Astrocyte of the spinal cord (primary cell): Measurements from ENCODE around the gene NINJ1.

Experiments used
- DNase-seq: peaks from one replicate; pipeline ENCODE4 v3.0.0; 2011; ENCODE audit warnings: low read depth, low spot score
- H3K4me3 ChIP-seq: 2 replicates; pipeline ENCODE4 v1.5.1; 2011; ENCODE audit warnings: low read depth, mild to moderate bottlenecking, low read length, moderate library complexity
- CTCF ChIP-seq: IDR thresholded peaks from 2 replicates; pipeline ENCODE4 v1.5.1; 2012; ENCODE audit warnings: low read depth, mild to moderate bottlenecking, low read length, inconsistent platforms
- in situ Hi-C: cut with HindIII; loops from 2 replicates; pipeline ENCODE4 v1.10.0; 2017; ENCODE audit warnings: low sequenced_read_pairs

NINJ1 gene

GRCh38 chr9:93132946-93133680, 938 bp downstream of the NINJ1 start:
- in situ Hi-C loops = no loop called here
- DNase-seq = no peak
- H3K4me3 ChIP-seq = peak overlapping the region; percentile 69
- TF ChIP-seq CTCF = no peak

- in situ Hi-C loops = no loop called here
- peak overlapping the region; percentile 69 for H3K4me3 ChIP-seq
- DNase-seq = peak; percentile 35
Observed at GRCh38 chr9:93132287-93132927, 1.6 kb downstream of the NINJ1 start.

GRCh38 chr9:93131599-93132286, 2.3 kb downstream of the NINJ1 start:
- in situ Hi-C loops = no loop called here
- DNase-seq = no peak
- no peak overlapping the region for H3K4me3 ChIP-seq
- no peak for TF ChIP-seq CTCF

More at GRCh38 chr9:93132287-93132927, 1.6 kb downstream of the NINJ1 start:
- TF ChIP-seq CTCF = no peak

DNA sequence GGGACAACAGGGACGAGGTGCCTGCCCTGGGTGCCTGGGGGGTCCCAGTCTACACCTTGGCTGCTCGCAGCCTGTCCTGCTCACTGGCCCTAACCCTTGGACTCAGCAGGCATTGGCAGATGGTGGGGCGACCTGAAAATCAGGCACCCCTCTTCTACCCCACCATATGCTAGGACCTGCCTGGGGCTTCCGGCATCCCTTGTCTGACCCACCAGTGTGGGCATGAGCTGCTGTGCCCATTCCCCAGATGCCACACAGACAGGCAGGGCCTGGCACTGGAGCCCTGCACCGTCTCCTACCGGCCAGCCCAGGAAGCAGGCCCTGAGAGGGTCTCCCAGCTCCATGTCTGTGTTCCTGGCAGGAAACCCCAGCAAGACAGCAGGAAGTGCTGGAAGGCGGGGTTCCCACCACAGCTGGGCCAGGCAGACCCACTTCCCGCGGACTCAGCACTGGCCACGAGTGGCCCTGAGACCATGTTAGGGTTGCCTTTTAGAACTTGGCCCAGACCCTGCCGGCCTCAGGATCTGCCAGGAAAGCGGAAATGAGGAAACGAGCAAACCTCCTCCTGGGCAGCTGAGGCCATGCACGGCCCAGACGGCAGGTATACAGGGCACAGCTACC, 3.1 kb downstream of the NINJ1 start:
- in situ Hi-C loops = no loop called here
- H3K4me3 ChIP-seq = no peak overlapping the region
- DNase-seq = no peak

DNA sequence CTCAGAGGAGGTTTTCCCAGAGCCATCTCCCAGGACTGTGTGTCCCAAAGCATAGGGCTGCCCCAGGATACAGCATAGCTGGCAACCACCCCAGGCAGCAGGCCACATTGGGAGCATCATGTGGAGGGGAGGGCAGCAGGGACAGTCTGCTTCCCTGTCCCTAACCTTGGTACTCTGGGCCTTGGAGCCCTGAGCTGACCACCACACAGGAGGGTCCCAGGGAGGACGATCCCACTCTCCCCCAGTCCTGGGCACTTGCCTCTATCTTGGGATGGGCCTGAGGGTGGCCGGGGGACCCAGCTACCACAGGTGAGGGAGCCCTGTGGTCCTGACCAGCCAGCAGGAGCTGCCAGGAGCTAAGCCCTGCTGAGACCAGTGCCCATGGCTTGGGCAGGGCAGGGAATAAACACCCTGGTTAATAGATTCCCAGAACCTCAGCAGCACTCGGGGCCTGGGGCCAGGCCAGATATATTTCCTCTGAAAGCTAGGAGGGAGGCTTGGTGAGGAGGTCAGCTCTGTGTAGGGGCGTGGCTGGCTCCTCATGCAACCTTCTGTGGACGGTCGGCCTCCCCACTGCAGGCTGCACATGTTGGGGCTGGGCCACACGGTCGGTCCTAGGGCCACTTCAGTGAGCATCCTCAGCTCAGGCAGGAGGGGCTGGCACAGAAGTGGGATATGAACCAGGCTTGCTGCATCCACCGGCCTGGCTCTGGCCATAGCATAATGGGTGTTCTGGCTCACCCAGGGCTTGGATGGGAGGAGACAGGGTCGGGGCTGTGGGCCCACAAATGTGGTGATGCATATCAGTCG, 4.2 kb downstream of the NINJ1 start:
- DNase-seq = no peak
- no peak for TF ChIP-seq CTCF
- no peak overlapping the region for H3K4me3 ChIP-seq
- in situ Hi-C loops = no loop called here

More for the DNA sequence above, 3.1 kb downstream of the NINJ1 start:
- TF ChIP-seq CTCF = no peak

- in situ Hi-C loops = no loop called here
- DNase-seq = no peak
- no peak overlapping the region for H3K4me3 ChIP-seq
- no peak for TF ChIP-seq CTCF
Observed at GRCh38 chr9:93129286-93129685, 4.8 kb downstream of the NINJ1 start.
